GM12874 (cell line): ENCODE data around the gene S100A11.

Experiments used
- TF ChIP-seq, protein P1 (sequence below): IDR thresholded peaks from 2 replicates; pipeline ENCODE4 v1.5.1; 2011; ENCODE audit warnings: low read depth, mild to moderate bottlenecking, control low read depth, low read length, moderate library complexity; ENCODE audit not compliant: insufficient read depth

S100A11 gene

GRCh38 chr1:152035539-152036266, 1.1 kb downstream of the S100A11 start:
- TF ChIP-seq, protein P1, sequence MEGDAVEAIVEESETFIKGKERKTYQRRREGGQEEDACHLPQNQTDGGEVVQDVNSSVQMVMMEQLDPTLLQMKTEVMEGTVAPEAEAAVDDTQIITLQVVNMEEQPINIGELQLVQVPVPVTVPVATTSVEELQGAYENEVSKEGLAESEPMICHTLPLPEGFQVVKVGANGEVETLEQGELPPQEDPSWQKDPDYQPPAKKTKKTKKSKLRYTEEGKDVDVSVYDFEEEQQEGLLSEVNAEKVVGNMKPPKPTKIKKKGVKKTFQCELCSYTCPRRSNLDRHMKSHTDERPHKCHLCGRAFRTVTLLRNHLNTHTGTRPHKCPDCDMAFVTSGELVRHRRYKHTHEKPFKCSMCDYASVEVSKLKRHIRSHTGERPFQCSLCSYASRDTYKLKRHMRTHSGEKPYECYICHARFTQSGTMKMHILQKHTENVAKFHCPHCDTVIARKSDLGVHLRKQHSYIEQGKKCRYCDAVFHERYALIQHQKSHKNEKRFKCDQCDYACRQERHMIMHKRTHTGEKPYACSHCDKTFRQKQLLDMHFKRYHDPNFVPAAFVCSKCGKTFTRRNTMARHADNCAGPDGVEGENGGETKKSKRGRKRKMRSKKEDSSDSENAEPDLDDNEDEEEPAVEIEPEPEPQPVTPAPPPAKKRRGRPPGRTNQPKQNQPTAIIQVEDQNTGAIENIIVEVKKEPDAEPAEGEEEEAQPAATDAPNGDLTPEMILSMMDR, result no peak

- TF ChIP-seq, protein P1, result peak; percentile 81
These were observed 1.9 kb downstream of the S100A11 start for GRCh38 chr1:152034654-152035538.

DNA sequence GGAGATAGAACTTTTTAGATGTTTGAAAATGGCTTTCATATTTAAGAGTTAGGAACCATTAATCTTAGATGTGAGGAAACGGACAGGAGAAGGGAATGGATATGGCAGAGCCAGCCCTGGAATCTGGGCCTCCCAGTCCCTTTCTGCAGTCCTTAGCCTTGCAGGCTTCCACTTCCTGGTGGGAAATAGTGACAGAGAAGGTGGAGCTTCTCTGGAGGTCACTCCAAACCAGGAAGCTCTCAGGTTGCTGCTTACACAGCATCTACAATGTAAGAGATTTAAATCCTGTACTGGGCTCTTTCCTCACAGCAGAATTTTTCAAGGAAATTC, 2.5 kb downstream of the S100A11 start:
- TF ChIP-seq, protein P1, result no peak

DNA sequence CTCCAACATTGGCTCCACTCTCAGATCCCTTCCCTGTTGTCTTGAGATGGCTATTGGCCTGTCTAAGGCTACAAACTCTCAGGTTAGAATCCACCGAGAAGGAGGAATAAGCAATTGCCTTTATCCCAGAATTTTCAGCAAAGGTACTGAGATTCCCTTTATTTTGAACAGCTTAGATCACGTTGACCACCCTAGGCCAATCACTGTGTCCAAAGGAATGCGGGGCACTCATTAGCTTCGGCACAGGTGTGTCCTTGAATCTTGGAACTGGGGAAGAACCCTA, 6.9 kb downstream of the S100A11 start:
- TF ChIP-seq, protein P1, result no peak

DNA sequence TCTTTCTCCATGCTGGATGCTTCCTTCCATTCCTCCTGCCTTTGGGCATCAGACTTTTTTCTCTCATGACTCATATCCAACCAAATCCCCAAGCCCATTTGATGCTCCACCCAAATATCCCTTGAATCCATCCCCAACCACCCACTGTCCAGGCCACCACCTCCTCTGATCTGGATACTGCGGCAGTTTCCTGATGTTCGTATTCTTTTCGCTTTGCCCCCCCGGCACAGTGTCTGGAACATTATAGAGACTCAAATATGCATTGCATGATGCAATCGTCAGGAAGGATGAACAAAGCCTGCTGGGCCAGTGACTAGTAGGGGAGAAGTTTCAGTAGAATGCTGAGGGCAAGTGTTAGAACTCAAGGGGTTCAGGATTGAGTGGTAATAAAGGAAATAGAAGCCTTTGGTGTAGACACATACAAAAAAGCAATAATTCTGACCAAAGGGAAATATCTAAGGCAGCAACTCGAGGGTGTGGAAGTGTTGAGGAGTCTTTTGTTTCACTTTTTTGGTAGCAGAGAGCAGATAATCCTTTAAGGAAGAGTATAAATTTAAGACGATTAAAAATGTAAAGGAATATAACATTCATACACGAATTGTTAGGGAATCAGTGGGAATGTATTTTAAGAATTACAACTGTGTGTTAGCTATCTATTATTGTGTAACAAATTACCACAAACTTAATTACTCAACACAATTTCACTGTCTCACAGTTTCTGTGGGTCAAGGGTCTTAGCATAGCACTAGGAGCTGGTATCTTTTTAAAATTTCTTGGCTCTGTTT, 7.5 kb downstream of the S100A11 start:
- TF ChIP-seq, protein P1, result no peak

GRCh38 chr1:152026895-152027294, 9.9 kb downstream of the S100A11 start:
- TF ChIP-seq, protein P1, result no peak

- TF ChIP-seq, protein P1, result no peak
These were observed 12.6 kb downstream of the S100A11 start for GRCh38 chr1:152024223-152024622.
